Fibroblast of skin of scalp (primary cell): ENCODE measurements around the gene KNSTRN.

Experiments used
- DNase-seq: peaks from one replicate; pipeline ENCODE4 v3.0.0-alpha.2; 2013

The KNSTRN gene

GRCh38 chr15:40345867-40346578 lies 36.5 kb upstream of the KNSTRN start:
- no peak for DNase-seq

GRCh38 chr15:40346579-40347558 lies 35.7 kb upstream of the KNSTRN start:
- no peak for DNase-seq

- DNase-seq, result no peak
These were observed 34.7 kb upstream of the KNSTRN start for GRCh38 chr15:40347559-40348473.

- no peak for DNase-seq
These were observed 34.0 kb upstream of the KNSTRN start for GRCh38 chr15:40348474-40348870.

- no peak for DNase-seq
These were observed 33.4 kb upstream of the KNSTRN start for GRCh38 chr15:40349163-40349562.

GRCh38 chr15:40352281-40352901 lies 30.1 kb upstream of the KNSTRN start:
- no peak for DNase-seq

- no peak for DNase-seq
These were observed 28.8 kb upstream of the KNSTRN start for GRCh38 chr15:40353697-40354096.

- DNase-seq, result peak; percentile 88
These were observed 27.9 kb upstream of the KNSTRN start for GRCh38 chr15:40354408-40355171.

- no peak for DNase-seq
These were observed 26.4 kb upstream of the KNSTRN start for GRCh38 chr15:40355976-40356585.

GRCh38 chr15:40357246-40357645 lies 25.3 kb upstream of the KNSTRN start:
- DNase-seq, result no peak

- peak; percentile 79 for DNase-seq
These were observed 24.6 kb upstream of the KNSTRN start, which contains the start of gene DISP2 for GRCh38 chr15:40357723-40358470. TSS of gene DISP2 (plus strand) at chr15:40358219. CDS start at chr15:40358322, 103 bp downstream.

- no peak for DNase-seq
These were observed 23.8 kb upstream of the KNSTRN start for GRCh38 chr15:40358471-40359353.

GRCh38 chr15:40360015-40360414 lies 22.5 kb upstream of the KNSTRN start:
- no peak for DNase-seq

GRCh38 chr15:40361640-40362039 lies 20.9 kb upstream of the KNSTRN start:
- no peak for DNase-seq

GRCh38 chr15:40363611-40364010 lies 18.9 kb upstream of the KNSTRN start:
- no peak for DNase-seq

- DNase-seq, result no peak
These were observed 18.3 kb upstream of the KNSTRN start for GRCh38 chr15:40364251-40364650.

GRCh38 chr15:40365016-40365415 lies 17.5 kb upstream of the KNSTRN start:
- no peak for DNase-seq

- no peak for DNase-seq
These were observed 16.7 kb upstream of the KNSTRN start for GRCh38 chr15:40365624-40366456.
